SJSA1 (cell line): Measurements from ENCODE around the gene HMX2. TPM values are rescaled to one million over a fixed set of nuclear protein-coding genes. Genes with fewer than 3 reads are reported as not detected.
A peak's percentile ranks its signal among the peaks of the same experiment; 100 is the strongest.

Experiments
- DNase-seq, 2 experiments: peaks; one replicate each; pipeline ENCODE4 v3.0.0-alpha.2; 2015 to 2020; ENCODE audit warnings: low spot score in 2 of 2, low read depth in 1 of 2
- H3K27ac ChIP-seq: fragments of 250-450 bp; sonication (Bioruptor Pico); 2 replicates; pipeline ENCODE4 v1.5.1; 2020; ENCODE audit warnings: mild to moderate bottlenecking, moderate library complexity
- H3K27me3 ChIP-seq: fragments of 250-450 bp; sonication (Bioruptor Pico); replicated peaks from 2 replicates; pipeline ENCODE4 v1.5.1; 2020; ENCODE audit warnings: mild to moderate bottlenecking, moderate library complexity
- H3K36me3 ChIP-seq: fragments of 250-450 bp; sonication (Bioruptor Pico); 2 replicates; pipeline ENCODE4 v1.5.1; 2020; ENCODE audit warnings: mild to moderate bottlenecking
- H3K4me1 ChIP-seq: fragments of 250-450 bp; sonication (Bioruptor Pico); replicated peaks from 2 replicates; pipeline ENCODE4 v1.6.1; 2021; ENCODE audit warnings: mild to moderate bottlenecking
- H3K4me3 ChIP-seq: fragments of 250-450 bp; sonication (Bioruptor Pico); 2 replicates; pipeline ENCODE4 v1.5.1; 2020; ENCODE audit warnings: mild to moderate bottlenecking
- H3K9me3 ChIP-seq: fragments of 250-450 bp; sonication (Bioruptor Pico); replicated peaks from 2 replicates; pipeline ENCODE4 v1.5.1; 2020; ENCODE audit warnings: mild to moderate bottlenecking
- total RNA-seq: library from RNA; depleted of rRNA; stranded (reverse); fragments of >200 nt; shearing (Covaris generic); gene quantifications from 2 replicates; pipeline ENCODE4 v1.2.3, GENCODE V29; 2014; rRNA removed

Gene HMX2, protein sequence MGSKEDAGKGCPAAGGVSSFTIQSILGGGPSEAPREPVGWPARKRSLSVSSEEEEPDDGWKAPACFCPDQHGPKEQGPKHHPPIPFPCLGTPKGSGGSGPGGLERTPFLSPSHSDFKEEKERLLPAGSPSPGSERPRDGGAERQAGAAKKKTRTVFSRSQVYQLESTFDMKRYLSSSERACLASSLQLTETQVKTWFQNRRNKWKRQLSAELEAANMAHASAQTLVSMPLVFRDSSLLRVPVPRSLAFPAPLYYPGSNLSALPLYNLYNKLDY
- 0.38 and 0.61 TPM in 2 replicates for total RNA-seq

DNA sequence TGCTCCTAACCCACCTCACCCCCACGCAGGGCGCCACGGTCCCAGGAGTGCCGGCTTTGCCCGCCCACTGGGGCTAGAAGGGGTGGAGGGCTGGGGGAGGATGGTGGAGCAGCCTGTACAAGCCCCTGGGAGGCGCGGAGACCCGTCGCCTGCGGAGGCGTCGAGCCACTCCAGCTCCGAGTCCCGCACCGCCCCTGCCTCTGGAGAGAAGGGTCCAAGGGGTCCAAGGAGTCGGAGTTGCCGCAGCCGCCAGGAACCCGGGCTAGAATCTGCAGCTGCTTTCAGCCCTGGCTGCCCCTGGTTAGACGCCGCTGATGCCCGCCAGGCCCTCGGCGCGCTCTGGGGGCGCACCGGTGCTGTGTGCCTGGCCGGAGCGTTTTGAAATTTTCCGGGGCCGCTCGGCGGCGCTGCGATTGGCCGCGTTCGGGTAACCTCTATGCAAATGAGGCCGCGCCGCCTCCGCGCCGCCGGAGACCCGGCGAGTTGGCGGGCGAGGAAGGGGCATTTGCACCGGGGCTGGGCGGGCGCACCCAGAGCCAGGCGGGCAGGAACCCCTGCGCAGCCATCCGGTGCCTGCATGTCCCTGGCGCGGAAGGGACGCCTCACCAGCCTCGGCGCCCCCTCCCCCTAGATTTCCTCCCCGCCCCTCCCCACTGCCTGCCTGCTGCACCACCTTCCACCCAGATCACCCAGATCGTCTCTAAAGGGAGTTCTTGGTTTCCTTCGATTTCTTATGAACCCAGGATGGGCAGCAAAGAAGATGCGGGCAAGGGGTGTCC is at the start of gene HMX2:
Gene HMX2 (plus strand): TSS at position 502 of the 779 bp plus-strand sequence. CDS start 243 bp downstream, at position 745.
- Histone ChIP-seq H3K4me3 (peak within 1 kb of the TSS; percentile 36), H3K27me3 (peaks cover 69% of the 10 kb centered on the region), H3K4me1 (peaks cover 20% of the 10 kb centered on the region), H3K36me3 (no peaks in the 10 kb centered on the region), H3K9me3 (peaks cover 8% of the 10 kb centered on the region; the same call in 1 of the 2 replicates), H3K27ac (no peak within 1 kb of the TSS)
- no peak for DNase-seq

DNA sequence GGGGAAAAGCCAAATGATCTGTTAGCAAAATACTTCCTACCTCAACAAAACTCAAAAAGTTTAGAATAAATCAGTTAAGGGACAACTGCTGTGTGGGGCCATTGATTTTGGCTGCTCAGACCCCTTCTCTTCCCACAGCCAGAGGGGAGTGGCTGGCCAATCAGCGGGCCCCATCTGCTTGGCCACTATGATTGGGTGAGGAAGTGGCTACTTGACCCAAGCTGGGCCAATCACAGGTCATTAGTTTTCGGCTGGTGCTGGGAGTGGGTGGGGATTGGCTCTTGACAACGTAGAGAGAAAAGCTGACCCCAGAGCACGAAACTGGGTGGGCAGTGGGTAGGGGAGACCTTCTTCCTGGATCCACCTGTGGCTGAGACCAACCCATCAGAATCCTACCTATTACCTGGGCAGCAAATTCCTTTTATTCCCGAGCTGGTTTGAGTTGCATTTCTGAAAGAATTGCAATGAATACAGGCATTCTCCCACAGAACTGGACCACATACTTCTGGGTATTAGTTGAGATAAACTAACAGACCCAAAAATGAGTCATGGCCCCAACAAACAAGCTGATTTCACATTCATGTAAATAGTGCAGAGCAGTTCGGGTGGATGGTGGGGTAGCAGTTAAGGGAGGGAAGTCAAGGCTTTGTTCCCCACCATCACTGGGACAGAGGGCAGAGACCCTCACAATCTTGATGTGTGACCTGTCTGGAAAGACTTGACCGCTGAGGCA is 47.7 kb upstream of the HMX2 start:
- no peak overlapping the region for H3K27ac ChIP-seq
- H3K4me1 ChIP-seq: peaks cover 11% of the 10 kb centered on the region
- H3K36me3 ChIP-seq: no peaks in the 10 kb centered on the region
- H3K4me3 ChIP-seq: no peak overlapping the region
- H3K27me3 ChIP-seq: no peaks in the 10 kb centered on the region
- no peaks in the 10 kb centered on the region for H3K9me3 ChIP-seq
- peak in 1 of 2 experiments; percentile 25 for DNase-seq

DNA sequence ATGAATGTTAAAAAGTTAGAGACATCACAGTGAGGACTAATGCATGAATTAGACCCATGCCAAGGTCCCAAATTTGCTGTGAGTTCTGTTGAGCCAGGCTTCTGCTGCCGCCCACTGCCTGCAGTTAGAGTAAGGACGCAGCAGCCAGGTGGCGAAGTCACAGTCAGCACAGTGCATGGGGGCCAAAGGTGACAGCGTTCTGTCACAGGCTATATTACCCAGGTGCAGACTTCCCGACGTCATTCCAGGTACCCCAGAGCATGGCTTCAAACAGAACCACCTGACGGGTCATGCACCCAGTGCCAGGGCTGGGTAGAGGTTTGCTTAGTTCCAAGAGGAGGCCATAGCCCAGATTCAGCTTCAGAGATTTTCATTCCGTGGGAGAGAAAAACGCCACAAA is 46.1 kb upstream of the HMX2 start:
- H3K4me3 ChIP-seq: no peak overlapping the region
- no peaks in the 10 kb centered on the region for H3K36me3 ChIP-seq
- H3K27me3 ChIP-seq: no peaks in the 10 kb centered on the region
- H3K27ac ChIP-seq: no peak overlapping the region
- H3K4me1 ChIP-seq: peaks cover 11% of the 10 kb centered on the region
- no peak for DNase-seq
- no peaks in the 10 kb centered on the region for H3K9me3 ChIP-seq

DNA sequence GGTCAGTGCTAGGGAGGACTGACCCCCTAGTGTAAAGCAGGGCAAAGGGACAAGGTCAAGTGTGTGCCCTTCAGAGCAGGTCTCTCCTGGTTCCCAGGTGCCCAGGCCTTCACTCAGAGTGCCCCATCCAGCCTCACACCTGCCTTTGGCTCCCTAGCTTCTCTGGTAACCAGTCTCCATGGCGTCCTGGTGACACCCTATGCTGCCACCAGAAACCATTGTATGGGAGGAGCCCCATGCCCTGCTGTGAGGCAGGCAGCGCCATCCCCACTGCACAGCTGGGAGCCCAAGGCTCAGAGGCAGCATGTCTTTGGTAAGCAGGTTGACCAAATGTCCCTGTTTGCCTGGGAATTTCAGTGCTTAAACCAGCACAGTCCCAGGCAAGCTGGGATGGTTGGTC is 45.3 kb upstream of the HMX2 start:
- Histone ChIP-seq H3K36me3 (no peaks in the 10 kb centered on the region), H3K27ac (no peak overlapping the region), H3K27me3 (no peaks in the 10 kb centered on the region), H3K9me3 (no peaks in the 10 kb centered on the region), H3K4me1 (peaks cover 11% of the 10 kb centered on the region), H3K4me3 (no peak overlapping the region)
- no peak for DNase-seq

DNA sequence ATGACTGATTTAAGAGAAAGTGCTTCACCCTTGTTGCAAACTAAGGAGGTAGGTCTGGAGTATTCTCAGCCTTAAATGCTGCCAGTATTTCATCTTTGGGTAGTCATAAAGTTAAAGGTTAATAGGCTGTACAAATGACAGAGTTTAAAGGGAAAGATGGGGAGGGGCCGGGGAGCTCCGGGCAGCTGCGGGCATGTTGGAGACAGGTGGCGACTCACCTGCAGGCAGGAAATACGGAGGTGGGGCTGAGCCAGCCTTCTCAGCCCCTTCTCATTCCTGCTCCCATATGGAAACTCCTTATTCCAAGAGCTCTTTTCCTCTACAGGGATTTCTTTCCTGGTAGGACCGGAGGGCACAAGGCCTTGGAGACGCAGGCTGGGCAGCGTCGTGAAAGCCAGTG is 44.0 kb upstream of the HMX2 start:
- H3K27ac ChIP-seq: no peak overlapping the region
- DNase-seq: no peak
- no peaks in the 10 kb centered on the region for H3K27me3 ChIP-seq

DNA sequence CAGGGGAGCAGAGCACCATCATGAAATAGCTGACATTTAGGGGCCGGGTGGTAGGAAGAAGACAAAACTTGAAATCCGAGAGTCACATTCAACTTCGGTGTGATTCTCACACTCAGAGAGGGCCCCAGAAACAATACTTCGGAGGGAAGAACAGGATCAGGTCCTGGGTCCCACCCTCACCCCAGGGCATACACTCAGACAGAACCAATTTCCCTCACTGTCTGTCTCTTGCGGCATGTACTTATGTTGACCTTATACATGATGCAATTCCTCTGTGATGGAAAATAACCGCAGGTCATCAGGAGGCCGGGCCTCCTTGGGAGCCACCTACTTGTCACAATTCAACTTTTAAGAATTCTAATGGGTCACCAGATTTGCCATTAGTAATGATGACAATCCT is 38.5 kb upstream of the HMX2 start:
- no peaks in the 10 kb centered on the region for H3K9me3 ChIP-seq
- H3K27ac ChIP-seq: no peak overlapping the region
- no peak for DNase-seq
- H3K4me3 ChIP-seq: no peak overlapping the region
- peaks cover 6% of the 10 kb centered on the region; the same call in 1 of the 2 replicates for H3K27me3 ChIP-seq
- H3K36me3 ChIP-seq: no peaks in the 10 kb centered on the region
- no peaks in the 10 kb centered on the region for H3K4me1 ChIP-seq

More for the DNA sequence above, 44.0 kb upstream of the HMX2 start:
- no peaks in the 10 kb centered on the region for H3K36me3 ChIP-seq
- H3K9me3 ChIP-seq: no peaks in the 10 kb centered on the region
- H3K4me1 ChIP-seq: peaks cover 11% of the 10 kb centered on the region
- H3K4me3 ChIP-seq: no peak overlapping the region

DNA sequence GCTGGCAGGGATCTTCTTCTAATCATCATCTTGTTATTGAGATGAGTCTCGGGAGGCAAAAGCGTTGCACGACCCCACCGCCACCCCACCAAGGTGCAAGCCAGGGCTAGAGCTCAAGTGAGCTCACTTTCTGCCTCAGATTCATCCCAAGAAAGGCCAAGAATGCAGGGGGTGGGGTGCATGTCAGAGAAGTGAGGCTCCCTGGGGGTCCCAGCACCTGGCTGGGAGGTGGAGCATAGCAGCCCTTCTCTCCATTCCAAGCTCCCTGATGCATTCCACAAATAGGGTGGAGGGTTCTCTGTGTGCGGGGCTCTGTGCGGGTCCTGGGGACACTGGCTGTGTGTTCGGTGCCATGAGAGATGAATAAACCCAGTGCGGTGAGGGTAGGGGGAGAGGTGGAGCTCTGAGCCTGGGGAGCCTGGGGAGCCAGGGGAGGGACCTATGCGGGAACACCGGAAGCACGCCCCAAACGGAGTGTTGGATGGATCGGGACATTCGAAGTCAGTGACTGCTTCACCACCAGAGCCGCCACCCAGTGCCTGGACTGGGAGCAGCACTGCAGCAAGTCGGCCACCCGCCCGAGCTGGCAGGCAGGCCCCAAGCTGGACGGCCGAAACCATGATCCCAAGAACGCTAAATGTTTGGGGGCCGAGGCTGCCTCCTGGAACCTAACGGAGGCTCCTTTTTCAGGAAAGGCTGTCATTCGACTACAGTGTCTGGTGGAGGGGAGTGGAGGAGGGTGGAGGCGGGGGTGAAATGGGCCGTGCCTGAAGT is 30.1 kb upstream of the HMX2 start:
- Histone ChIP-seq H3K4me1 (no peaks in the 10 kb centered on the region), H3K36me3 (no peaks in the 10 kb centered on the region), H3K27ac (no peak overlapping the region), H3K27me3 (no peaks in the 10 kb centered on the region), H3K4me3 (no peak overlapping the region), H3K9me3 (no peaks in the 10 kb centered on the region)
- DNase-seq: no peak

DNA sequence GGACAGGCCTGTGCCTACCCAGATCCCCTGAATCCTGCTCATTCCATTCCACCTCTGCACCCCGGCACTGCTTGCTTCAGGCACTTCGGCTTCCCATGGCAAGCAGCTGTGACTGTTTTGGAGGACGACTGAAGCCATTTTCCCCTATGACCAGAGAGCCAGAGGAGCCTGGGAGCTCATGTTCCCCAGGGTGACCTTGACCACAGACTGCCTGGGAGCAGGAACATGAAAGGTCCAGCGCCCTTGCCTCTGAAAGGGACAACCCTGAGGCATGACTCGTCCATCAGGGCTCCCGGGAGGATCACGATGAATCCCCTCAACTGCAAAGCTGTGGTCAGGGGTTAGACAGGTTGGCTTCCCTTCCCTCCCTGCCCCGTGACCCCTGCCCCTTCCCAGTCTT is 28.9 kb upstream of the HMX2 start:
- no peak overlapping the region for H3K27ac ChIP-seq
- H3K4me3 ChIP-seq: no peak overlapping the region
- no peaks in the 10 kb centered on the region for H3K27me3 ChIP-seq
- H3K36me3 ChIP-seq: no peaks in the 10 kb centered on the region
- H3K9me3 ChIP-seq: no peaks in the 10 kb centered on the region
- no peak for DNase-seq
- H3K4me1 ChIP-seq: no peaks in the 10 kb centered on the region

DNA sequence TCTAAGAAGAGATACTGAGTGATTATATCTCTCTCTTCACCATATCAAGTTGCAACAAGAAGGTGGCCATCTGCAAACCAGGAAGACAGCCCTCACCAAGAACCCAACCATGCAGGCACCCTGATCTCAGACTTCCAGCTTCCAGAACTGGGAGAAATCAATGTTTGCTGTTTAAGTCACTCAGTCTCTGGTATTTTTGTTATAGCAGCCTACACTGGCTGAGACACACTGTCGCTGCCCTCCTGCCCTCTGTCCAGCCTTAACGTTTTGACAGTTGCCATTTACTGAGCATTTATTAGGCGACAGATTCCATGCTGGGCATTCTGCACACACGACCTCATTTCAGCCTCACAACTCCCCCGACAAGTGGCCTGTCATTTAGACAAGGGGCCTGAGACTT is 21.7 kb upstream of the HMX2 start:
- DNase-seq: no peak
- H3K9me3 ChIP-seq: no peaks in the 10 kb centered on the region; the same call in 1 of the 2 replicates

DNA sequence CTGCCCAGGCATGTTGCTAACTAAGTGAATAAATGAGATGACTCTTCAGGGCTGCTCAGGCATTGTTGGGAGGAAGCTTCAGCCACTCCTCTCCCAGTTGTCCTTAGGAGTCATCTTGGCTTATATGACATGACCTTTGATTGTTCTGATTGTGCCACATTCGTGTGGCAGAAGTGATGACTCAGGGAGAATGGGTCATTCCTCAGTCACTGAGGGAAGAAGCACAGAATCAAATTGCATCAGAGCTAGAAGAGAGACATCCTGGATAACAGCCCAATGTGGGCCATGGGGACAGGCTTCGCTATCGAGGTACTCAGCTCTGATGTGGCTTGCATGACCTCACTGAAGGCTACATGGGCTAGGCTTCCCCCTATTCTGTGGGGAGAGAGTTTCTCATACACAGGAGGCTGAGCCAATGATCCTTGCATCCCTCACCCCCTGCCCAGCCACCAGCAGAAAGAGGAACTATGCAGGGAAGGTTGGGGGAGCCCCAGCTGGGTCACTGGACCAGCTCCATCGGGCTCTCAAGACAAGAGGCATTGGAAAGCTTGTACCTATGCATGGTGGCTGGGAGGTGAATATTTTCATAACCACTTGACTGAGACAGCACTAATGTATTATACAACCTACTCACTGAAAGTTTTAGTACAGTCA is 18.2 kb upstream of the HMX2 start:
- no peaks in the 10 kb centered on the region; the same call in 1 of the 2 replicates for H3K9me3 ChIP-seq
- peaks cover 4% of the 10 kb centered on the region for H3K27me3 ChIP-seq
- H3K4me1 ChIP-seq: peaks cover 11% of the 10 kb centered on the region
- H3K4me3 ChIP-seq: no peak overlapping the region
- no peaks in the 10 kb centered on the region for H3K36me3 ChIP-seq
- H3K27ac ChIP-seq: no peak overlapping the region
- DNase-seq: no peak

More for the DNA sequence above, 21.7 kb upstream of the HMX2 start:
- no peak overlapping the region for H3K27ac ChIP-seq
- no peaks in the 10 kb centered on the region for H3K4me1 ChIP-seq
- no peaks in the 10 kb centered on the region; the same call in 1 of the 2 replicates for H3K27me3 ChIP-seq
- H3K4me3 ChIP-seq: no peak overlapping the region
- no peaks in the 10 kb centered on the region for H3K36me3 ChIP-seq

DNA sequence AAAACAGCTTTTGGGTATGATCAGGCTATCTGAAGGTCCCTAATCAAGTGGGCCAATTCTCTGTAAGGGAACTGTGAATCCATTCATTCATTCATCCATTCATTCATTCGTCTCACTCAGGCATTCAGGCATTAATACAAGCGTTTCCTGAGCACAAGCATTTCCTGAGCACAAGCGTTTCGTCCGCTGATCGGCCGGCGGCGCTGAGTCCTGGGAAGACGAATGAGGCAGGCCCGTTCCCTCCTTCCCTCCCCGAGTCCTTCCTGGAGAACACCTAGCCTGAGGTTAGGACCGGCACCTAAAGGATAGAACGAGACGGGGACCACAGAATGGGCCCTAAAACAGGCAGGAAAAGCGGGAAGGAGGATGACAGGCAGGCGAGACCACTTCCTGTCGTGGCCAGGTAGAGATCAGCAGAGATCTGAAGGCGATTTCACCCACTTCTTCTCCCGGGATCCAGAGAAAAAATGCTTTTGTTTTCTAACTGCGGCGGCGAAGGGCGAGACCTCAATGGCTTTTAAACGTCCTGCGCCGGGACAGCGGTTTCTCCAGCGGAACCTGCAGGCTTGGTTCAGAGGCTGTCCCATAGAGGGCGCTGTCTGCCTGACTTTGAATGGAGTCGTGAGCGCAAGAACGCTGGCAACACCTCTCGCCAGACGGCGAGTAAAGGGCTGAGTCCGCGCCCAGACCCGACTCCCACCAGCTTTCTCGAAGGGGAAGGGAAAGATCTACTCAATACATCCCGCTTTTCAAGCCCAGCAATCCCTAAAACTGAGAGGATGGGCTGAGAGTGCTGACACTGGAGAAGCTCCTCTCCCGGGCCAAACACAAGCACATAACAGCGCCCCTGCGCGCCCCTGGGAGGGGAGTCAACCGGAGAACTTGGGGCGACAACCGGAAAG is 15.1 kb upstream of the HMX2 start:
- Histone ChIP-seq H3K27ac (no peak overlapping the region), H3K27me3 (peaks cover 22% of the 10 kb centered on the region), H3K4me1 (peaks cover 32% of the 10 kb centered on the region), H3K36me3 (peaks cover 7% of the 10 kb centered on the region; the same call in 1 of the 2 replicates), H3K9me3 (no peaks in the 10 kb centered on the region; the same call in 1 of the 2 replicates), H3K4me3 (no peak overlapping the region)
- DNase-seq: peak; percentile 67 to 85
